Pancreas (tissue), 10 donors: ENCODE results near the gene DOCK10. TPM values are rescaled to one million over a fixed set of nuclear protein-coding genes. Genes with fewer than 3 reads are reported as not detected.

Experiments used
- ATAC-seq, 4 donors: fragments of 200-7000 bp; cut with Tn5 transposase; one replicate each; pipeline versions ENCODE4 v1.8.0 to v1.9.1; 2020; ENCODE audit warnings: mild to moderate bottlenecking in 4 of 4, moderate library complexity in 4 of 4
- DNase-seq, 6 donors: peaks; one replicate each; pipeline ENCODE4 v3.0.0-alpha.2; 2020
- FAIRE-seq: peaks from 2 replicates; lab custom pipeline; 2012; peaks lifted over from hg19 to GRCh38; lab: Jason Lieb, UNC
- H3K27ac ChIP-seq, 4 donors: fragments of 200-600 bp; sonication (generic); 1 replicate in 3 of 4; 2 replicates in 1 of 4; pipeline versions ENCODE4 v1.5.0 to v1.8.0; 2020
- H3K27me3 ChIP-seq, 4 donors: fragments of 200-600 bp; one replicate each; pipeline ENCODE4 v1.8.0; 2021
- H3K36me3 ChIP-seq, 3 donors: fragments of 200-600 bp; sonication (generic) in 1 of 3; one replicate each; pipeline versions ENCODE4 v1.5.0 to v1.8.0; 2020 to 2021
- H3K4me1 ChIP-seq, 3 donors: fragments of 200-600 bp; one replicate each; pipeline ENCODE4 v1.8.0; 2021
- H3K4me3 ChIP-seq, 4 donors: fragments of 200-600 bp; sonication (generic) in 2 of 4; one replicate each; pipeline versions ENCODE4 v1.5.0 to v1.8.0; 2020 to 2021
- H3K9me3 ChIP-seq, 4 donors: fragments of 200-600 bp; one replicate each; pipeline ENCODE4 v1.8.0; 2021
- WGBS, 2 donors: extraction: QIAGEN DNeasy Blood & Tissue Kit; methylation state at CpG; one replicate each; pipeline ENCODE4 v1.1.7; 2013; 5-methylcytosine and 5-hydroxymethylcytosine counted together
- intact Hi-C, 3 donors: fragments of 100-400 bp; cut with DNase I; formaldehyde crosslinking; loops; one replicate each; pipeline versions ENCODE4 v1.11.1 to v1.14.2; 2022
- polyA plus RNA-seq, 2 donors: library from polyadenylated mRNA; stranded (reverse); fragments of 200-250 nt; gene quantifications; one replicate each; pipeline ENCODE4 v1.2.3, GENCODE V29; 2013
- total RNA-seq, 6 donors: library from RNA; stranded (reverse); fragmentation: NEBNext Ultra II Directional in 4 of 6; extraction: Animal tissue kit (Norgen Biotek cat#: 25700) in 4 of 6; gene quantifications; one replicate each; pipeline versions ENCODE4 v1.2.1 to v1.2.4, GENCODE V29; 2021 to 2023
- TF ChIP-seq, protein P1 (sequence below), 4 donors: fragments of 200-600 bp; sonication (generic) in 3 of 4; IDR thresholded peaks; one replicate each; pipeline versions ENCODE4 v1.5.0 to v1.8.0; 2021; ENCODE audit warnings: antibody characterized with exemption in 4 of 4
- donor health status: healthy with polysubstance abuse.
- donor health status: DM: no; HTN: no; CAD: no; lungs with moderate emphysema.
- donor health status: DM: no; HTN: no; CAD: no.
- donor health status: control.
- donor health status: control.
- donor health status: Bipolar disorder and iron deficiency.
- donor health status: DM: yes; HTN: yes; CAD: no.
- donor health status: DM: no; HTN: no; CAD: no.
- donor health status: DM: no; HTN: no; CAD: no.
- donor health status: DM: yes; HTN: yes; CAD: no.

DOCK10 gene
- total and polyA plus RNA-seq, 8 donors = 0.95 to 16.3 (median 2.7) TPM

DNA sequence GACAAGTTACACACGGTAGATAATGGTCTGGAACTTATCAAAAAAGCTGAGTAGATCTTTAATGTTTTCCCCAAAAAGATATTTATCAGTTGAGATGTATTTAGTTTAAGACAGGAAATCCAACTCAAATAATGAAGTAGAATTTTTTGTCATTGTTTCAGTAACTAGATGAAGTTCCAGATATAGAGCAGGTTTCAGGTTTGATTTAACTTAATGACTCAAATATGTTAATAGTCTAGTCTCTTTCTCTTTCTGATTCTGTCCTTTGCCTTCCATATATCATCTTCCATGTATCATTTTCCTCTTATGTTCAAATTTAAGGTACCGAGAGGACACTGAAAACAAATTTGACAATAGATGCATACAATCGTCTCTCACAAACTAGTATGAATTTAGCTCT is 23.6 kb upstream of the DOCK10 start:
- 70 to 81% methylated on average over 3 of the region's 3 CpGs for WGBS, 2 donors

DNA sequence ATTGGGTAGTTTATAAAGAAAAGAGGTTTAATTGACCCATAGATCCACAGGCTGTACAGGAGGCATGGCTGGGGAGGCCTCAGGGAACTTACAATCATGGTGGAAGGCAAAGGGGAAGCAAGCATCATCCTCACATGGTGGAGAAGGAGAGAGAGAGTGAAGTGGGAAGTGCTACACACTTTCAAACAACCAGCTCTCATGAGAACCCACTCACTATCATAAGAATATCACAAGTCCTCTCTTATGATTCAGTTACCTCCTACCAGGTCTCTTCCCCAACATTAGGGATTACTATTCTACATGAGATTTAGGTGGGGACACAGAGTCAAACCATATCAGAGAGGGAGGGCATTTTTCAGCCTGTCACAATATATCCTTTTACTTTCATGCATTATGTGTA is 22.7 kb upstream of the DOCK10 start:
- H3K4me1 ChIP-seq = no peaks in the 10 kb centered on the region
- H3K4me3 ChIP-seq = no peak overlapping the region
- TF ChIP-seq, protein P1, sequence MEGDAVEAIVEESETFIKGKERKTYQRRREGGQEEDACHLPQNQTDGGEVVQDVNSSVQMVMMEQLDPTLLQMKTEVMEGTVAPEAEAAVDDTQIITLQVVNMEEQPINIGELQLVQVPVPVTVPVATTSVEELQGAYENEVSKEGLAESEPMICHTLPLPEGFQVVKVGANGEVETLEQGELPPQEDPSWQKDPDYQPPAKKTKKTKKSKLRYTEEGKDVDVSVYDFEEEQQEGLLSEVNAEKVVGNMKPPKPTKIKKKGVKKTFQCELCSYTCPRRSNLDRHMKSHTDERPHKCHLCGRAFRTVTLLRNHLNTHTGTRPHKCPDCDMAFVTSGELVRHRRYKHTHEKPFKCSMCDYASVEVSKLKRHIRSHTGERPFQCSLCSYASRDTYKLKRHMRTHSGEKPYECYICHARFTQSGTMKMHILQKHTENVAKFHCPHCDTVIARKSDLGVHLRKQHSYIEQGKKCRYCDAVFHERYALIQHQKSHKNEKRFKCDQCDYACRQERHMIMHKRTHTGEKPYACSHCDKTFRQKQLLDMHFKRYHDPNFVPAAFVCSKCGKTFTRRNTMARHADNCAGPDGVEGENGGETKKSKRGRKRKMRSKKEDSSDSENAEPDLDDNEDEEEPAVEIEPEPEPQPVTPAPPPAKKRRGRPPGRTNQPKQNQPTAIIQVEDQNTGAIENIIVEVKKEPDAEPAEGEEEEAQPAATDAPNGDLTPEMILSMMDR (IDR thresholded peaks at IDR 0.05) = no peak
- DNase-seq = no peak
- no peak for ATAC-seq
- no peak overlapping the region for H3K27ac ChIP-seq
- no peak for FAIRE-seq
- no peaks in the 10 kb centered on the region for H3K27me3 ChIP-seq
- no peaks in the 10 kb centered on the region for H3K36me3 ChIP-seq
- intact Hi-C loops = no loop called here
- H3K9me3 ChIP-seq = no peaks in the 10 kb centered on the region

More for the DNA sequence above, 23.6 kb upstream of the DOCK10 start:
- FAIRE-seq (no peak), ATAC-seq (no peak), DNase-seq (no peak)
- H3K4me3 ChIP-seq = no peak overlapping the region
- intact Hi-C loops = no loop called here
- no peaks in the 10 kb centered on the region for H3K27me3 ChIP-seq
- no peaks in the 10 kb centered on the region for H3K36me3 ChIP-seq
- no peaks in the 10 kb centered on the region for H3K9me3 ChIP-seq
- H3K27ac ChIP-seq = no peak overlapping the region
- TF ChIP-seq, protein P1 (IDR thresholded peaks at IDR 0.05) = no peak
- H3K4me1 ChIP-seq = no peaks in the 10 kb centered on the region

DNA sequence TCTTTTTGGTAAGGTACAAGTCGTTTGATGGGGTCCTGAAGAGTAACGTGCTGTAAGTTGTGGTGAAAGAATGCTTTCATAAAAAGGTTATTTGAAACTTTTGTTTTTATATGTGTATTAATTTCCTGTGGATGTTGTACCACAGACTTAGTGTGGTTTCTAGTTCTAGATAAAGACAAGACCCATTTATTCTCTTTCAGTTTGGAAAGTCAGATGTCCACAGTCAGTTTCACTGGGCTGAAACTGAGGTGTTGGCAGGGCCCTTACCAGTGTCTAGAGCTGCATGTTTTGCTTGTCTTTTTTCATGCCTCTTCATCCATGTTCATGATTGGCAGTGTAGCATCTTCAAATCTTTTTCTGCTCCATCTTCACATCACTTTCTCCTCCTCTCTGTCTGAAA is 22.1 kb upstream of the DOCK10 start:
- DNase-seq = no peak
- H3K27me3 ChIP-seq = no peaks in the 10 kb centered on the region
- intact Hi-C loops = no loop called here
- TF ChIP-seq, protein P1 (IDR thresholded peaks at IDR 0.05) = no peak
- no peaks in the 10 kb centered on the region for H3K9me3 ChIP-seq
- 32 to 51% methylated on average over 2 of the region's 2 CpGs for WGBS, 2 donors
- no peak overlapping the region for H3K27ac ChIP-seq
- H3K4me3 ChIP-seq = no peak overlapping the region
- no peaks in the 10 kb centered on the region for H3K4me1 ChIP-seq
- ATAC-seq = no peak
- H3K36me3 ChIP-seq = no peaks in the 10 kb centered on the region
- no peak for FAIRE-seq

DNA sequence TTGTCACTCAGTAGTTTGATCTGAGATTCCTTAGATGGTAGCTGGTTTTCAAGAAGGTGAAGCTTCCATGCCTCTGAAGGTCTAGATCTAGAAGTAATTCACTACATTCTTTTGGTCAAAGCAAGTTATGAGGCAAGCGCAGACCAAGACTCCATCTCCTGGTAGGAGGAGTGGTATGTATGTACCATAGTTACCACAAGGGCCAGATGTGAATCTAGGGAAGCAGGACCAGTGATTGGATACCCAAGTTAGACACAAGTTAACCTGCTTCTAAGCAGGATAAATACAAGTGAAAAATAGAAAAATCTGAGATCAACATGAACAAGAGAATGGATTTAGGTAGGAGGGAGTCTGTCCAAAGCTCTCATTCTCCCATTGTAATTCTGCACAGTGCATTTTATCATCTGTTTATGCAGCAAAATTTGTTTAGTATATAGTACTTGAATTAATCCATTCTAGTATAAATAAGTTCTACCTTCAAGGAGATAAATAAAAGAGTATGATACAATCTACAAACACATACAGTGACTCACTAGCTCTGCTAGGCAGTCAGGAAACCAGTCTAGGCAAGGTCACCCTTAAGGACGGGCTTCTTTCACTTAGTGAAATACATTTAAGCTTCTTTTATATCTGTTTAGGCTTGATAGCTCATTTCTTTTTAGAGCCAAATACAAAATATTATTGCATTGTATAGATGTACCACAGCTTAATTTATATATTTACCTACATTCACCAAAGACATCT is 14.2 kb upstream of the DOCK10 start:
- no peak for ATAC-seq

DNA sequence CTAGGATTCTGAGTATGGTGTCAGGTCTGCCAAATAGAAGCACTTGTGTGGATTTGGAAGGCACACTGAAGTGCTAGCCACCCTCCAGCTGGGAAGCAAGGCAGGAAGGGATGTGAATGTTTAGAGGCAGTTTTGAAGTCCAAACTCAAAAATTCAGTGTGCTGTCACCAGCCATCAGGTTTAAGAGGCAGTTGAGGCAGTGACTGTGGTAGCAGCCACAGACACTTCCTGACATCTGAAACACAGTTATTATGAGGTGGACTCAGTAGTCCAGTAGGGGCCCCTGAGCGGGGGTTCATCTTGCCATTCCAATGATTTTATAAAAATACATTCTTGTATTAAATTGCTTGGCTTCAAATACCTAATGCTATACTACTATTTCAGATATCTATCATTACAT is 13.4 kb upstream of the DOCK10 start:
- DNase-seq (no peak), ATAC-seq (no peak), FAIRE-seq (no peak)
- no peak overlapping the region for H3K4me3 ChIP-seq
- no peaks in the 10 kb centered on the region for H3K27me3 ChIP-seq
- no peaks in the 10 kb centered on the region for H3K36me3 ChIP-seq
- WGBS, 2 donors = 78 to 86% methylated on average over 1 of the region's 1 CpG
- no peaks in the 10 kb centered on the region for H3K4me1 ChIP-seq
- intact Hi-C loops = no loop called here
- TF ChIP-seq, protein P1 (IDR thresholded peaks at IDR 0.05) = no peak
- H3K27ac ChIP-seq = no peak overlapping the region
- no peaks in the 10 kb centered on the region for H3K9me3 ChIP-seq

More for the DNA sequence above, 14.2 kb upstream of the DOCK10 start:
- WGBS, 2 donors = 79 to 85% methylated on average over 2 of the region's 2 CpGs
- no peaks in the 10 kb centered on the region for H3K27me3 ChIP-seq
- TF ChIP-seq, protein P1 (IDR thresholded peaks at IDR 0.05) = no peak
- no peaks in the 10 kb centered on the region for H3K9me3 ChIP-seq
- no peaks in the 10 kb centered on the region for H3K36me3 ChIP-seq
- H3K4me3 ChIP-seq = no peak overlapping the region
- H3K4me1 ChIP-seq = no peaks in the 10 kb centered on the region
- H3K27ac ChIP-seq = no peak overlapping the region
- intact Hi-C loops = no loop called here
- DNase-seq (no peak), FAIRE-seq (no peak)
